ENCODE measurements around the gene MN1.

DNA sequence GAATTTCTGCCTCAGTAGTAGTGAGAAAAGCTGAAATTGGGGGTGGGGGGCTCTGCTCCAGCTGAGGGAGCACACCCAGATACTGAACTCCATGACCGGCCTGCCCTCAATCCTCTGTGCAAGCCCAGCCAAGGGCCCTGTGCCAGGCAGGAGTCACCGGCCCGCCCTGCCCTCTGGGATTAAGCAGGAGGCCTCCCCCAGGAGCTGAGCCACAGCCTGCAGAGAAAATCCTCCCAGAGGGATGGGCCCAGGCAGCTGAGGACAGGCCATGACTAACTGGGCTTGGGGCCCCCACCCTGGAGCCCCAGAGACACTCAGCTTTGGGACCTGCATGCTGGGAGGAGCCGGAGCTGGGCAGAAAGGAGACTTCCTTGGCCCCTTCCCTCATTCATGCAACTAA lies 48.8 kb downstream of the MN1 start:
- TF ChIP-seq POLR2A (IDR thresholded peaks at IDR 0.05; ENCODE audit: low read depth, low read length) (no peak), POLR2AphosphoS5 (IDR thresholded peaks at IDR 0.05; ENCODE audit: low read depth, low read length) (no peak), TAF1 (IDR thresholded peaks at IDR 0.05; ENCODE audit: low read depth, low read length) (no peak)
